ENCODE measurements around the gene TSPAN8.

GRCh38 chr12:71144682-71145081, 13.1 kb downstream of the TSPAN8 start:
- TF ChIP-seq CTCF (IDR thresholded peaks at IDR 0.05): no peak
- TF ChIP-seq POLR2AphosphoS5 (IDR thresholded peaks at IDR 0.05): no peak
- no peak for TF ChIP-seq POLR2A (IDR thresholded peaks at IDR 0.05)
